Activated B cell treated with CpG ODN at 0.5 μM for 24 hours (primary cell): ENCODE data around the gene CFAP100. TPM values are rescaled to one million over a fixed set of nuclear protein-coding genes. Genes with fewer than 3 reads are reported as not detected.

Experiments
- ATAC-seq: fragments of 200-7000 bp; cut with Tn5 transposase; one replicate; pipeline ENCODE4 v1.10.0; 2021; ENCODE audit warnings: low read depth, mild to moderate bottlenecking, moderate library complexity
- CTCF ChIA-PET: fragments of 350-600 bp; sonication (Branson Sonifier 250); formaldehyde crosslinking; loops from one replicate; lab custom pipeline; 2021; ENCODE audit warnings: antibody characterized with exemption; lab: Charles Lee
- POLR2A ChIA-PET: fragments of 350-600 bp; sonication (Branson Sonifier 250); formaldehyde crosslinking; loops from one replicate; lab custom pipeline; 2021; ENCODE audit warnings: antibody characterized with exemption; lab: Charles Lee
- DNase-seq: peaks from one replicate; pipeline ENCODE4 v3.0.0; 2022
- H3K27ac Mint-ChIP-seq: one replicate; pipeline ENCODE4 v1.8.0; 2020; ENCODE audit warnings: mixed read lengths
- H3K27me3 Mint-ChIP-seq: one replicate; pipeline ENCODE4 v1.8.0; 2021; ENCODE audit warnings: mixed read lengths
- H3K36me3 Mint-ChIP-seq: one replicate; pipeline ENCODE4 v1.8.0; 2021; ENCODE audit warnings: low read depth, mixed read lengths
- H3K4me1 Mint-ChIP-seq: one replicate; pipeline ENCODE4 v1.8.0; 2021; ENCODE audit warnings: mixed read lengths
- H3K4me3 Mint-ChIP-seq: one replicate; pipeline ENCODE4 v1.8.0; 2020; ENCODE audit warnings: mild to moderate bottlenecking, mixed read lengths
- H3K9me3 Mint-ChIP-seq: one replicate; pipeline ENCODE4 v1.8.0; 2020; ENCODE audit warnings: mixed read lengths
- intact Hi-C: fragments of 100-400 bp; cut with micrococcal nuclease; formaldehyde crosslinking; loops from one replicate; pipeline ENCODE4 v1.15.1; 2024
- total RNA-seq: library from RNA; stranded (reverse); gene quantifications from 2 replicates; pipeline ENCODE4 v1.2.3, GENCODE V29; 2022
- TF ChIP-seq, protein P1 (sequence below): fragments of 200-600 bp; IDR thresholded peaks from one replicate; pipeline ENCODE4 v1.8.0; 2022; ENCODE audit warnings: antibody characterized with exemption, mild to moderate bottlenecking

The CFAP100 gene
- total RNA-seq, 1 donor from 2014 or later: not detected

DNA sequence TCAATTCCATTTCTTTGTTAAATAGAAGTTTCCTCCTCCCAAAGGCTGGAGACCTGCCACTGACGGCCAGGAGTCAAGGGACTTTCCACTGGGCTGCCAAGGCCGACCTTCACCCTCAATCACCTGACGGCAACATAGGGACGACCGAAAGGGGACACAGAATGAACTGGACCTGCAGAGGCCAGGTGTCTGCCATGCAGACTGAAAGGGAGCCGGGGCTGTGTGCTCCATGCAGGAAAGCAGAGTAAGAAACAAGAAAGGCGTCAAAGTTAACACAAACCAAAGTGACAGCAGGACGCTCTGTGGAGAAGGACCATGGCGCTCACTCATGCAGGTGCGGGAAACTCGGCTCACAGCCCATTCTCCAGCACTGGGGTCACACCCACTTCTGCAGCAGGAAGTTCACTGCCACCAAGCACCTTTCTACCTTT is 54.9 kb downstream of the CFAP100 start:
- no peak overlapping the region for H3K4me3 Mint-ChIP-seq
- no peaks in the 10 kb centered on the region for H3K9me3 Mint-ChIP-seq
- TF ChIP-seq, protein P1, sequence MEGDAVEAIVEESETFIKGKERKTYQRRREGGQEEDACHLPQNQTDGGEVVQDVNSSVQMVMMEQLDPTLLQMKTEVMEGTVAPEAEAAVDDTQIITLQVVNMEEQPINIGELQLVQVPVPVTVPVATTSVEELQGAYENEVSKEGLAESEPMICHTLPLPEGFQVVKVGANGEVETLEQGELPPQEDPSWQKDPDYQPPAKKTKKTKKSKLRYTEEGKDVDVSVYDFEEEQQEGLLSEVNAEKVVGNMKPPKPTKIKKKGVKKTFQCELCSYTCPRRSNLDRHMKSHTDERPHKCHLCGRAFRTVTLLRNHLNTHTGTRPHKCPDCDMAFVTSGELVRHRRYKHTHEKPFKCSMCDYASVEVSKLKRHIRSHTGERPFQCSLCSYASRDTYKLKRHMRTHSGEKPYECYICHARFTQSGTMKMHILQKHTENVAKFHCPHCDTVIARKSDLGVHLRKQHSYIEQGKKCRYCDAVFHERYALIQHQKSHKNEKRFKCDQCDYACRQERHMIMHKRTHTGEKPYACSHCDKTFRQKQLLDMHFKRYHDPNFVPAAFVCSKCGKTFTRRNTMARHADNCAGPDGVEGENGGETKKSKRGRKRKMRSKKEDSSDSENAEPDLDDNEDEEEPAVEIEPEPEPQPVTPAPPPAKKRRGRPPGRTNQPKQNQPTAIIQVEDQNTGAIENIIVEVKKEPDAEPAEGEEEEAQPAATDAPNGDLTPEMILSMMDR: no peak
- ChIA-PET POLR2A (no interaction called here), CTCF (no interaction called here)
- no peaks in the 10 kb centered on the region for H3K4me1 Mint-ChIP-seq
- intact Hi-C loops: no loop called here
- ATAC-seq (no peak), DNase-seq (no peak)
- H3K27me3 Mint-ChIP-seq: no peaks in the 10 kb centered on the region
- H3K36me3 Mint-ChIP-seq: peaks cover 71% of the 10 kb centered on the region
- H3K27ac Mint-ChIP-seq: no peak overlapping the region

DNA sequence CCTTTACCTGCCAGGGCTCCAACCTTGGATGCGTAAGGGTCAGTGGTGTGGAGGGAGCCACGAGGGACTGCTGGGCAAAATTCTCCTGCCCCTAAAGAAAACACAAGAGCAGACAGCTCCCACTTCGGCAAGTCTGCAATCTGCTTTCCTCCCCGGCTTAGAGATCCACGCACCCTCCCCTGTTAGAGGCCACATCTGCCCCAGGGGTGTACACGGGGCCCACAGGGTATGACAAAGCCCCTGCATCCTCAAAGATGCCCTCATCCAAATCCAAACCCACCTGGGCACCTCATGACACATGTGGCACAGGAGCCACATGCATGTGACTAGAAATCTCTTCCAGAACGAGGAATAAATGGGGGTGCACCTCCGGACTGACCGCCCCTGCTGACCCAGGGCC is 55.5 kb downstream of the CFAP100 start:
- POLR2A ChIA-PET: no interaction called here

DNA sequence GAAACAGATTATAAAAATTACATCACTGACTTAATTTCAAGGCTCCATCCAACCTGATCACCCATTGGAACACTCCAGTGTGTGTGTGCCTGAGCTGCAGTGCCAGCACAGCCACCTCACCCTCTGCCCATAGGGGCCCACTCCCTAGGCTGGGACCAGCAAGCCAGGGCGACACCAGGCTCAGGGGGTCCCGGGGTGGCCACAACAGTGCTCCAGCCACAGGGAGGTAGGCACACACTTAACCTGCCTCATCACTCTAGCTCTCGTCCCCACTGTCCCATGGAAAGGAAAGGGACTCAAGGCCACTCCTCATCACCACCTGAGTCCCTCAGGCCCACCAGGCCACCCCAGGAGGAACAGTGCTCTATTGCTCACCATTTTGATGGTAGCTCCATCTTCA is 56.0 kb downstream of the CFAP100 start:
- Mint-ChIP-seq H3K4me3 (no peak overlapping the region), H3K9me3 (no peaks in the 10 kb centered on the region), H3K27me3 (no peaks in the 10 kb centered on the region), H3K4me1 (no peaks in the 10 kb centered on the region), H3K36me3 (peaks cover 73% of the 10 kb centered on the region), H3K27ac (no peak overlapping the region)
- DNase-seq: no peak
- no peak for ATAC-seq
- intact Hi-C loops: no loop called here
- TF ChIP-seq, protein P1: no peak
- POLR2A ChIA-PET: interaction anchor here (0.6 kb wide), 1 partner anchor 622 kb away, joined by 4 read pairs; no protein-coding TSS in a partner anchor
- CTCF ChIA-PET: no interaction called here

More for the DNA sequence above, 55.5 kb downstream of the CFAP100 start:
- H3K27me3 Mint-ChIP-seq: no peaks in the 10 kb centered on the region
- intact Hi-C loops: no loop called here
- no peak overlapping the region for H3K4me3 Mint-ChIP-seq
- H3K4me1 Mint-ChIP-seq: no peaks in the 10 kb centered on the region
- ATAC-seq (no peak), DNase-seq (no peak)
- TF ChIP-seq, protein P1: no peak
- CTCF ChIA-PET: no interaction called here
- H3K27ac Mint-ChIP-seq: no peak overlapping the region
- peaks cover 74% of the 10 kb centered on the region for H3K36me3 Mint-ChIP-seq
- H3K9me3 Mint-ChIP-seq: no peaks in the 10 kb centered on the region

DNA sequence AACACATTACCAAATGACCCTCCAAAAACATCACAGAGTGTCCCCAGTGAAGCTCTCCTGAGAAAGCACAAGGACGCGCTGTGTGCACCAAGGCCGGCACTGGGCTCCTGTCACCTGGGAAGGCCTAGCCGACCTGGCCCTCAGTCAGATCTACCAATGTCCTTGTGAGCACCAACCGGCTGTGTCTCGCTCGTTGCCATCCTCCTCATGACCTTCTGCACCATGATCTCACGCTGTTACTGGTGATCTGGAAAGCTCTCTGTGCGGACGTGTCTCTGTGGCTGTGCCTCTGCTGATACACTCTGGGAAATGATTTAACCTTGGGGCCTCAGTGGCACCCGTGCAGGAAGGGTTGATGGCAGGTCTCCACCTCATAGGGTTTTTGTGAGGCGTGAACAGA is 56.8 kb downstream of the CFAP100 start:
- ATAC-seq (no peak), DNase-seq (no peak)
- Mint-ChIP-seq H3K4me1 (no peaks in the 10 kb centered on the region), H3K27ac (no peak overlapping the region), H3K4me3 (no peak overlapping the region), H3K9me3 (no peaks in the 10 kb centered on the region), H3K27me3 (no peaks in the 10 kb centered on the region), H3K36me3 (peaks cover 72% of the 10 kb centered on the region)
- ChIA-PET POLR2A (no interaction called here), CTCF (no interaction called here)
- TF ChIP-seq, protein P1: no peak
- intact Hi-C loops: no loop called here

DNA sequence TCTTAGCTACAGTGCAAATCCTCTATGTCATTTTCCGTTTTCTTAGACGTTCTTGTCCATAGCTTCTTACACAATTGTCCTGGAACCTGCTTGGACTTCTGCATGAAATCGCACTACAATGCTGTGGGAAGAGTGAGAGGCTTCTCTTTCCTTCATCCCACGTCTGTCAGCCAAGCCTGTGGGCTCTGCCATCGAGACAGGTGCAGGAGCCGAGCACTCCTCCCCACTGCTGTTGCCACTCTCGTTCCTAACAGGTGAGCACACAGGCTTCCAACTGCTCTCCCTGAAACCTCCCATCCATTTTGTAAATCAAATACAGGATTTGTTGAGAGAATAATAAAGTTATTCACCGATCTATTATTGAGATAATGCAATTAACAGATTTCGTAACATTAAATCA is 57.5 kb downstream of the CFAP100 start:
- intact Hi-C loops: no loop called here
- DNase-seq (no peak), ATAC-seq (no peak)
- Mint-ChIP-seq H3K27ac (no peak overlapping the region), H3K27me3 (no peaks in the 10 kb centered on the region), H3K9me3 (no peaks in the 10 kb centered on the region), H3K4me3 (no peak overlapping the region), H3K4me1 (no peaks in the 10 kb centered on the region), H3K36me3 (peaks cover 75% of the 10 kb centered on the region)
- TF ChIP-seq, protein P1: no peak
- ChIA-PET CTCF (no interaction called here), POLR2A (no interaction called here)
